ENCODE results near the gene RAVER1.
A peak's percentile ranks its signal among the peaks of the same experiment; 100 is the strongest.
"Not testable (repeated sequence)": the region's sequence is repeated elsewhere in the genome, so short reads cannot be mapped to it uniquely, and the experiment has no call there.

The RAVER1 gene

GRCh38 chr19:10343495-10343894 is 10.2 kb upstream of the RAVER1 start:
- DNase-seq (ENCODE audit: low read depth in 2 of 2) = no peak
- H3K4me3 ChIP-seq (replicated peaks in 1 of 2; ENCODE audit: low read depth in 2 of 2, low read length in 2 of 2) = no peak overlapping the region
- no peak for TF ChIP-seq CTCF (IDR thresholded peaks at IDR 0.05; ENCODE audit: low read depth, low read length)

GRCh38 chr19:10339977-10340376 is 6.6 kb upstream of the RAVER1 start:
- no peak overlapping the region for H3K4me3 ChIP-seq (replicated peaks in 1 of 2; ENCODE audit: low read depth in 2 of 2, low read length in 2 of 2)
- no peak for TF ChIP-seq CTCF (IDR thresholded peaks at IDR 0.05; ENCODE audit: low read depth, low read length)
- DNase-seq (ENCODE audit: low read depth in 2 of 2) = no peak

GRCh38 chr19:10339380-10339960 is 6.1 kb upstream of the RAVER1 start, which contains the start of gene ICAM3:
Gene ICAM3, minus strand, starts transcription at chr19:10339624. Its CDS starts 10 bp downstream, at chr19:10339614.
- H3K4me3 ChIP-seq (replicated peaks in 1 of 2; ENCODE audit: low read depth in 2 of 2, low read length in 2 of 2) = no peak within 1 kb of the TSS
- DNase-seq (ENCODE audit: low read depth in 2 of 2) = no peak
- no peak for TF ChIP-seq CTCF (IDR thresholded peaks at IDR 0.05; ENCODE audit: low read depth, low read length)

GRCh38 chr19:10338940-10339339 is 5.6 kb upstream of the RAVER1 start:
- H3K4me3 ChIP-seq (replicated peaks in 1 of 2; ENCODE audit: low read depth in 2 of 2, low read length in 2 of 2) = no peak overlapping the region
- DNase-seq (ENCODE audit: low read depth in 2 of 2) = no peak

GRCh38 chr19:10336725-10337124 is 3.4 kb upstream of the RAVER1 start:
- not testable (repeated sequence) for DNase-seq (ENCODE audit: low read depth in 2 of 2); H3K4me3 ChIP-seq (replicated peaks in 1 of 2; ENCODE audit: low read depth in 2 of 2, low read length in 2 of 2)

More at GRCh38 chr19:10338940-10339339, 5.6 kb upstream of the RAVER1 start:
- no peak for TF ChIP-seq CTCF (IDR thresholded peaks at IDR 0.05; ENCODE audit: low read depth, low read length)

- no peak for TF ChIP-seq CTCF (IDR thresholded peaks at IDR 0.05; ENCODE audit: low read depth, low read length)
- H3K4me3 ChIP-seq (replicated peaks in 1 of 2; ENCODE audit: low read depth in 2 of 2, low read length in 2 of 2) = no peak overlapping the region
- DNase-seq (ENCODE audit: low read depth in 2 of 2) = no peak
Measured at GRCh38 chr19:10335352-10335985, 2.1 kb upstream of the RAVER1 start.

- no peak for TF ChIP-seq CTCF (IDR thresholded peaks at IDR 0.05; ENCODE audit: low read depth, low read length)
- peak; percentile 98 for DNase-seq (ENCODE audit: low read depth in 2 of 2)
Measured at GRCh38 chr19:10334588-10335351, 1.4 kb upstream of the RAVER1 start.

More at GRCh38 chr19:10334588-10335351, 1.4 kb upstream of the RAVER1 start:
- H3K4me3 ChIP-seq (replicated peaks in 1 of 2; ENCODE audit: low read depth in 2 of 2, low read length in 2 of 2) = peak overlapping the region; percentile 94 to 95

Measured in cardiac fibroblast (primary cell).